ENCODE measurements around the gene UPF1. TPM values are rescaled to one million over a fixed set of nuclear protein-coding genes. Genes with fewer than 3 reads are reported as not detected.
A peak's percentile ranks its signal among the peaks of the same experiment; 100 is the strongest.

UPF1 gene
- total RNA-seq, 1 donor from 2014 or later, result 57.8 TPM

- no peaks in the 10 kb centered on the region for H3K9me3 ChIP-seq (ENCODE audit: insufficient read depth, low read depth, low read length)
- H2AFZ ChIP-seq (ENCODE audit: low read depth, low read length), result no peak overlapping the region
- no peak overlapping the region for H3K27ac ChIP-seq (ENCODE audit: low read depth, low read length)
- no peaks in the 10 kb centered on the region for H3K36me3 ChIP-seq (ENCODE audit: insufficient read depth, low read length)
- TF ChIP-seq EZH2 (IDR thresholded peaks at IDR 0.05; ENCODE audit: insufficient read depth, low read length), result no peak
- TF ChIP-seq, protein P1, sequence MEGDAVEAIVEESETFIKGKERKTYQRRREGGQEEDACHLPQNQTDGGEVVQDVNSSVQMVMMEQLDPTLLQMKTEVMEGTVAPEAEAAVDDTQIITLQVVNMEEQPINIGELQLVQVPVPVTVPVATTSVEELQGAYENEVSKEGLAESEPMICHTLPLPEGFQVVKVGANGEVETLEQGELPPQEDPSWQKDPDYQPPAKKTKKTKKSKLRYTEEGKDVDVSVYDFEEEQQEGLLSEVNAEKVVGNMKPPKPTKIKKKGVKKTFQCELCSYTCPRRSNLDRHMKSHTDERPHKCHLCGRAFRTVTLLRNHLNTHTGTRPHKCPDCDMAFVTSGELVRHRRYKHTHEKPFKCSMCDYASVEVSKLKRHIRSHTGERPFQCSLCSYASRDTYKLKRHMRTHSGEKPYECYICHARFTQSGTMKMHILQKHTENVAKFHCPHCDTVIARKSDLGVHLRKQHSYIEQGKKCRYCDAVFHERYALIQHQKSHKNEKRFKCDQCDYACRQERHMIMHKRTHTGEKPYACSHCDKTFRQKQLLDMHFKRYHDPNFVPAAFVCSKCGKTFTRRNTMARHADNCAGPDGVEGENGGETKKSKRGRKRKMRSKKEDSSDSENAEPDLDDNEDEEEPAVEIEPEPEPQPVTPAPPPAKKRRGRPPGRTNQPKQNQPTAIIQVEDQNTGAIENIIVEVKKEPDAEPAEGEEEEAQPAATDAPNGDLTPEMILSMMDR (IDR thresholded peaks at IDR 0.05; ENCODE audit: insufficient read depth, low read depth, low read length), result no peak
- H3K4me1 ChIP-seq (ENCODE audit: insufficient read depth, low read length), result peaks cover 9% of the 10 kb centered on the region
- DNase-seq (ENCODE audit: low read depth), result no peak
- Mint-ChIP-seq H3K4me1 (ENCODE audit: low read depth, unreplicated experiment) (no peaks in the 10 kb centered on the region), H3K27ac (ENCODE audit: unreplicated experiment) (no peak overlapping the region), H3K27me3 (ENCODE audit: low read depth, unreplicated experiment) (peaks cover 46% of the 10 kb centered on the region), H3K4me3 (ENCODE audit: unreplicated experiment) (no peak overlapping the region), H3K9me3 (ENCODE audit: unreplicated experiment) (no peaks in the 10 kb centered on the region), H3K36me3 (ENCODE audit: low read depth, unreplicated experiment) (peaks cover 4% of the 10 kb centered on the region)
- no peak overlapping the region for H3K9ac ChIP-seq (ENCODE audit: low read length)
- H3K79me2 ChIP-seq (ENCODE audit: insufficient read depth, low read length), result no peaks in the 10 kb centered on the region
- no peak overlapping the region for H3K4me3 ChIP-seq (ENCODE audit: insufficient read depth, low read depth, low read length)
- H4K20me1 ChIP-seq (ENCODE audit: insufficient read depth, low read length), result peaks cover 3% of the 10 kb centered on the region
- H3K27me3 ChIP-seq (ENCODE audit: insufficient read depth, low read length), result peaks cover 38% of the 10 kb centered on the region
- no peak for FAIRE-seq
- H3K4me2 ChIP-seq (ENCODE audit: low read length), result no peak overlapping the region
Measured at GRCh38 chr19:18794692-18795091, 37.1 kb upstream of the UPF1 start.

DNA sequence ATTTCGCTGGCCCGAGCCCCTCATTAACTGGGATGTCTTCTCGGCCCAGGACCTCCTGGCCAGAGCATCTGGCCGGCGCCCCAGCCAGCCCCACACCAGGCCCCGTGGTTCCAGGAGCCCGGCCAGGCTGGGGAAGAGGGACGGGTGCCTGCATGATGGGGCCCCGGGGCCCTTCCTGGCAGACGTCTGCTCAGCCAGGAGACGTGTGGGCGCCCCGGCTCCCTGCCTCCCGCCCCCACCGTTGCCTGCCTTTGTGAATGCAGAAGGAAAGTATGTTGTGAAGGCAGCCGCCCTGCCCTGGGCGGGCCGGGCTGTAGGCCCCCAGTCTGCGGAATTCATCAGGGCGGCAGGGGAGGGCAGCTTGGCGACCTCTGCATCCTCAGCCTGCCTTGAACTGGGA, 36.2 kb upstream of the UPF1 start:
- no peak for TF ChIP-seq EZH2 (IDR thresholded peaks at IDR 0.05; ENCODE audit: insufficient read depth, low read length)
- TF ChIP-seq, protein P1 (IDR thresholded peaks at IDR 0.05; ENCODE audit: insufficient read depth, low read depth, low read length), result no peak

GRCh38 chr19:18796239-18796638, 35.5 kb upstream of the UPF1 start:
- Mint-ChIP-seq H3K9me3 (ENCODE audit: unreplicated experiment) (no peaks in the 10 kb centered on the region), H3K36me3 (ENCODE audit: low read depth, unreplicated experiment) (no peaks in the 10 kb centered on the region), H3K4me1 (ENCODE audit: low read depth, unreplicated experiment) (no peaks in the 10 kb centered on the region), H3K27me3 (ENCODE audit: low read depth, unreplicated experiment) (peaks cover 44% of the 10 kb centered on the region), H3K27ac (ENCODE audit: unreplicated experiment) (no peak overlapping the region), H3K4me3 (ENCODE audit: unreplicated experiment) (no peak overlapping the region)
- H3K27ac ChIP-seq (ENCODE audit: low read depth, low read length), result no peak overlapping the region
- H3K79me2 ChIP-seq (ENCODE audit: insufficient read depth, low read length), result no peaks in the 10 kb centered on the region
- H3K27me3 ChIP-seq (ENCODE audit: insufficient read depth, low read length), result peaks cover 37% of the 10 kb centered on the region
- H3K4me2 ChIP-seq (ENCODE audit: low read length), result no peak overlapping the region
- H3K36me3 ChIP-seq (ENCODE audit: insufficient read depth, low read length), result no peaks in the 10 kb centered on the region
- H3K9me3 ChIP-seq (ENCODE audit: insufficient read depth, low read depth, low read length), result no peaks in the 10 kb centered on the region
- FAIRE-seq, result no peak
- no peak for TF ChIP-seq EZH2 (IDR thresholded peaks at IDR 0.05; ENCODE audit: insufficient read depth, low read length)
- TF ChIP-seq, protein P1 (IDR thresholded peaks at IDR 0.05; ENCODE audit: insufficient read depth, low read depth, low read length), result no peak
- H3K9ac ChIP-seq (ENCODE audit: low read length), result no peak overlapping the region
- no peak overlapping the region for H3K4me3 ChIP-seq (ENCODE audit: insufficient read depth, low read depth, low read length)
- H4K20me1 ChIP-seq (ENCODE audit: insufficient read depth, low read length), result no peaks in the 10 kb centered on the region
- no peak for DNase-seq (ENCODE audit: low read depth)
- peaks cover 9% of the 10 kb centered on the region for H3K4me1 ChIP-seq (ENCODE audit: insufficient read depth, low read length)
- H2AFZ ChIP-seq (ENCODE audit: low read depth, low read length), result no peak overlapping the region

More for the DNA sequence above, 36.2 kb upstream of the UPF1 start:
- no peaks in the 10 kb centered on the region for H3K36me3 Mint-ChIP-seq (ENCODE audit: low read depth, unreplicated experiment)
- H2AFZ ChIP-seq (ENCODE audit: low read depth, low read length), result peak overlapping the region; percentile 41
- no peaks in the 10 kb centered on the region for H3K36me3 ChIP-seq (ENCODE audit: insufficient read depth, low read length)
- H3K27me3 ChIP-seq (ENCODE audit: insufficient read depth, low read length), result peaks cover 40% of the 10 kb centered on the region
- peak overlapping the region; percentile 62 for H3K4me2 ChIP-seq (ENCODE audit: low read length)
- no peaks in the 10 kb centered on the region for H3K4me1 Mint-ChIP-seq (ENCODE audit: low read depth, unreplicated experiment)
- FAIRE-seq (no peak), DNase-seq (ENCODE audit: low read depth) (peak; percentile 22)
- H3K79me2 ChIP-seq (ENCODE audit: insufficient read depth, low read length), result no peaks in the 10 kb centered on the region
- H3K27ac Mint-ChIP-seq (ENCODE audit: unreplicated experiment), result no peak overlapping the region
- H4K20me1 ChIP-seq (ENCODE audit: insufficient read depth, low read length), result no peaks in the 10 kb centered on the region
- no peaks in the 10 kb centered on the region for H3K9me3 ChIP-seq (ENCODE audit: insufficient read depth, low read depth, low read length)
- H3K27ac ChIP-seq (ENCODE audit: low read depth, low read length), result no peak overlapping the region
- no peaks in the 10 kb centered on the region for H3K9me3 Mint-ChIP-seq (ENCODE audit: unreplicated experiment)
- H3K9ac ChIP-seq (ENCODE audit: low read length), result no peak overlapping the region
- peaks cover 42% of the 10 kb centered on the region for H3K27me3 Mint-ChIP-seq (ENCODE audit: low read depth, unreplicated experiment)
- no peak overlapping the region for H3K4me3 ChIP-seq (ENCODE audit: insufficient read depth, low read depth, low read length)
- H3K4me1 ChIP-seq (ENCODE audit: insufficient read depth, low read length), result peaks cover 9% of the 10 kb centered on the region
- no peak overlapping the region for H3K4me3 Mint-ChIP-seq (ENCODE audit: unreplicated experiment)

Measured in astrocyte (in vitro differentiated cells and primary cell).